SK-N-SH treated with all-trans-retinoic acid at 6 μM for 48 hours (cell line): ENCODE measurements around the gene S100A14.

Experiments used
- ARNTL ChIP-seq: fragments of 450-650 bp; formaldehyde crosslinking; IDR thresholded peaks from 2 replicates; pipeline ENCODE4 v1.5.0; 2020; ENCODE audit warnings: low read depth, mild to moderate bottlenecking, moderate library complexity, borderline replicate concordance
- GLIS3 ChIP-seq: fragments of 250-450 bp; sonication (Bioruptor Pico); IDR thresholded peaks from 2 replicates; pipeline ENCODE4 v1.5.0; 2020; ENCODE audit warnings: mild to moderate bottlenecking, moderate library complexity
- OSR1 ChIP-seq: fragments of 250-450 bp; sonication (Bioruptor Pico); IDR thresholded peaks from 2 replicates; pipeline ENCODE4 v1.8.0; 2022; ENCODE audit warnings: moderate library complexity, mild to moderate bottlenecking, inconsistent platforms
- RARB ChIP-seq: fragments of 250-450 bp; sonication (Bioruptor Pico); IDR thresholded peaks from 2 replicates; pipeline ENCODE4 v1.8.0; 2021; ENCODE audit warnings: mild to moderate bottlenecking, moderate library complexity
- ZFP30 ChIP-seq: fragments of 450-650 bp; formaldehyde crosslinking; IDR thresholded peaks from 2 replicates; pipeline ENCODE4 v1.5.0; 2022; ENCODE audit warnings: mild to moderate bottlenecking, moderate library complexity
- TF ChIP-seq, protein P1 (sequence below): fragments of 250-450 bp; sonication (Bioruptor Pico); IDR thresholded peaks from 2 replicates; pipeline ENCODE4 v1.8.0; 2020; ENCODE audit warnings: mild to moderate bottlenecking, moderate library complexity, borderline replicate concordance
- TF ChIP-seq, protein P2 (sequence below): fragments of 250-450 bp; sonication (Bioruptor Pico); IDR thresholded peaks from 2 replicates; pipeline ENCODE4 v1.5.0; 2020; ENCODE audit warnings: mild to moderate bottlenecking, moderate library complexity

DNA sequence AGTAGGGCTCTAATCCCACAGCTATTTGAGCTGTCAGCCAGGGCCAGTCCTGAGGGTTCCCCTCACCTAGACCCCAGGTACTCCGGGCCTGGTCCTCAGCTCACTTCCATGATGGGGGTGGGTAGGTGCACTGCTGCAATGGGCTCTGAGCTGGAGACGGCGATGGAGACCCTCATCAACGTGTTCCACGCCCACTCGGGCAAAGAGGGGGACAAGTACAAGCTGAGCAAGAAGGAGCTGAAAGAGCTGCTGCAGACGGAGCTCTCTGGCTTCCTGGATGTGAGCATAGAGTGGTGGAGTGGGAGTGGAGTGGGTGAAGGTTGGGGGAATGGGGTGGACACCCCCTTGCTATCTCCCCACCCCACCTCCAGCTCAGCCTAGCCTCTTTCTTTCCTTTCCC, 14.3 kb upstream of the S100A14 start:
- TF ChIP-seq, protein P1, sequence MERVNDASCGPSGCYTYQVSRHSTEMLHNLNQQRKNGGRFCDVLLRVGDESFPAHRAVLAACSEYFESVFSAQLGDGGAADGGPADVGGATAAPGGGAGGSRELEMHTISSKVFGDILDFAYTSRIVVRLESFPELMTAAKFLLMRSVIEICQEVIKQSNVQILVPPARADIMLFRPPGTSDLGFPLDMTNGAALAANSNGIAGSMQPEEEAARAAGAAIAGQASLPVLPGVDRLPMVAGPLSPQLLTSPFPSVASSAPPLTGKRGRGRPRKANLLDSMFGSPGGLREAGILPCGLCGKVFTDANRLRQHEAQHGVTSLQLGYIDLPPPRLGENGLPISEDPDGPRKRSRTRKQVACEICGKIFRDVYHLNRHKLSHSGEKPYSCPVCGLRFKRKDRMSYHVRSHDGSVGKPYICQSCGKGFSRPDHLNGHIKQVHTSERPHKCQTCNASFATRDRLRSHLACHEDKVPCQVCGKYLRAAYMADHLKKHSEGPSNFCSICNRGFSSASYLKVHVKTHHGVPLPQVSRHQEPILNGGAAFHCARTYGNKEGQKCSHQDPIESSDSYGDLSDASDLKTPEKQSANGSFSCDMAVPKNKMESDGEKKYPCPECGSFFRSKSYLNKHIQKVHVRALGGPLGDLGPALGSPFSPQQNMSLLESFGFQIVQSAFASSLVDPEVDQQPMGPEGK (CRISPR knock-in tag): no peak
- TF ChIP-seq ARNTL (CRISPR knock-in tag) (no peak), RARB (CRISPR knock-in tag) (no peak), OSR1 (CRISPR knock-in tag) (no peak), ZFP30 (CRISPR knock-in tag) (no peak), GLIS3 (CRISPR knock-in tag) (no peak)
- TF ChIP-seq, protein P2, sequence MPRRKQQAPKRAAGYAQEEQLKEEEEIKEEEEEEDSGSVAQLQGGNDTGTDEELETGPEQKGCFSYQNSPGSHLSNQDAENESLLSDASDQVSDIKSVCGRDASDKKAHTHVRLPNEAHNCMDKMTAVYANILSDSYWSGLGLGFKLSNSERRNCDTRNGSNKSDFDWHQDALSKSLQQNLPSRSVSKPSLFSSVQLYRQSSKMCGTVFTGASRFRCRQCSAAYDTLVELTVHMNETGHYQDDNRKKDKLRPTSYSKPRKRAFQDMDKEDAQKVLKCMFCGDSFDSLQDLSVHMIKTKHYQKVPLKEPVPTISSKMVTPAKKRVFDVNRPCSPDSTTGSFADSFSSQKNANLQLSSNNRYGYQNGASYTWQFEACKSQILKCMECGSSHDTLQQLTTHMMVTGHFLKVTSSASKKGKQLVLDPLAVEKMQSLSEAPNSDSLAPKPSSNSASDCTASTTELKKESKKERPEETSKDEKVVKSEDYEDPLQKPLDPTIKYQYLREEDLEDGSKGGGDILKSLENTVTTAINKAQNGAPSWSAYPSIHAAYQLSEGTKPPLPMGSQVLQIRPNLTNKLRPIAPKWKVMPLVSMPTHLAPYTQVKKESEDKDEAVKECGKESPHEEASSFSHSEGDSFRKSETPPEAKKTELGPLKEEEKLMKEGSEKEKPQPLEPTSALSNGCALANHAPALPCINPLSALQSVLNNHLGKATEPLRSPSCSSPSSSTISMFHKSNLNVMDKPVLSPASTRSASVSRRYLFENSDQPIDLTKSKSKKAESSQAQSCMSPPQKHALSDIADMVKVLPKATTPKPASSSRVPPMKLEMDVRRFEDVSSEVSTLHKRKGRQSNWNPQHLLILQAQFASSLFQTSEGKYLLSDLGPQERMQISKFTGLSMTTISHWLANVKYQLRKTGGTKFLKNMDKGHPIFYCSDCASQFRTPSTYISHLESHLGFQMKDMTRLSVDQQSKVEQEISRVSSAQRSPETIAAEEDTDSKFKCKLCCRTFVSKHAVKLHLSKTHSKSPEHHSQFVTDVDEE (CRISPR knock-in tag): no peak
